ENCODE measurements around the gene CEP126. TPM values are rescaled to one million over a fixed set of nuclear protein-coding genes. Genes with fewer than 3 reads are reported as not detected.

The CEP126 gene
- total and polyA plus RNA-seq, 2 donors (not counting 3 experiments of a cell fraction or from before 2014, with no cell fraction given) = 3.6 to 9.1 TPM

GRCh38 chr11:101885631-101886030 lies 29.2 kb upstream of the CEP126 start:
- Histone ChIP-seq H3K27ac (ENCODE audit: insufficient read depth, low read depth, low read length) (no peak overlapping the region), H2AFZ (ENCODE audit: low read depth, low read length) (no peak overlapping the region), H3K79me2 (ENCODE audit: control insufficient read depth, insufficient read depth, low read length) (no peaks in the 10 kb centered on the region), H4K20me1 (replicated peaks; ENCODE audit: control insufficient read depth, extremely low read depth, insufficient read depth, low read length) (no peaks in the 10 kb centered on the region), H3K36me3 (ENCODE audit: control insufficient read depth in 2 of 2, extremely low read depth in 1 of 2, insufficient read depth in 2 of 2, low read length in 2 of 2) (no peaks in the 10 kb centered on the region), H3K4me2 (ENCODE audit: insufficient read depth, low read length) (no peak overlapping the region), H3K9ac (replicated peaks; ENCODE audit: extremely low read depth, insufficient read depth, low read length) (no peak overlapping the region), H3K9me1 (replicated peaks; ENCODE audit: control insufficient read depth, extremely low read depth, insufficient read depth, low read length) (no peaks in the 10 kb centered on the region), H3K27me3 (ENCODE audit: control insufficient read depth in 2 of 2, insufficient read depth in 2 of 2, low read length in 2 of 2) (no peaks in the 10 kb centered on the region), H3K9me3 (replicated peaks; ENCODE audit: control insufficient read depth, insufficient read depth, low read length) (no peaks in the 10 kb centered on the region), H3K4me3 (replicated peaks in 1 of 3; ENCODE audit: insufficient read depth in 1 of 3, low read depth in 1 of 3, low read length in 3 of 3) (no peak overlapping the region), H3K4me1 (ENCODE audit: control insufficient read depth, extremely low read depth, insufficient read depth, low read length) (no peaks in the 10 kb centered on the region)
- ChIA-PET POLR2A (no interaction called here), CTCF (interaction anchor here (5.5 kb wide), 1 partner anchor 23 kb away, joined by 32 read pairs; no protein-coding TSS in a partner anchor)
- no peak for FAIRE-seq
- intact Hi-C loops (cut with micrococcal nuclease) = no loop called here
- DNase-seq (ENCODE audit: low read depth, low spot score) = no peak
- no TSS peak for BruUV-seq (replicated peaks)
- no peak for TF ChIP-seq MYC (IDR thresholded peaks at IDR 0.05; ENCODE audit: low read depth, low read length)
- no peak for TF ChIP-seq CTCF (IDR thresholded peaks at IDR 0.05; ENCODE audit: extremely low read depth in 1 of 2, insufficient read depth in 1 of 2, low read depth in 1 of 2, low read length in 2 of 2)
- no peak for TF ChIP-seq EZH2 (IDR thresholded peaks at IDR 0.05; ENCODE audit: borderline replicate concordance, low read depth, low read length, severe bottlenecking)
- no peak for TF ChIP-seq MAX (IDR thresholded peaks at IDR 0.05; ENCODE audit: insufficient read depth, insufficient read length)
- no peak for TF ChIP-seq FOS (IDR thresholded peaks at IDR 0.05; ENCODE audit: borderline replicate concordance, insufficient read depth, low read length)
- no peak for TF ChIP-seq POLR2AphosphoS5 (IDR thresholded peaks at IDR 0.05; ENCODE audit: insufficient read depth, low read depth, low read length)
- no peak for TF ChIP-seq GATA2 (IDR thresholded peaks at IDR 0.05; ENCODE audit: insufficient read depth, insufficient read length, low read depth, low read length)
- TF ChIP-seq POLR2A (IDR thresholded peaks at IDR 0.05; ENCODE audit: low read depth, low read length) = no peak
- no peak for TF ChIP-seq JUN (IDR thresholded peaks at IDR 0.05; ENCODE audit: borderline replicate concordance, insufficient read depth, insufficient read length, low read depth)
- dilution Hi-C loops (cut with MboI; ENCODE audit: extremely low pct_ligation_motif_present, low sequenced_read_pairs) = no loop called here
